Heart left ventricle (tissue), 16 donors: ENCODE results near the gene ACADVL. TPM values are rescaled to one million over a fixed set of nuclear protein-coding genes. Genes with fewer than 3 reads are reported as not detected.
A peak's percentile ranks its signal among the peaks of the same experiment; 100 is the strongest.

Source experiments
- ATAC-seq, 4 donors: fragments of 200-7000 bp; cut with Tn5 transposase; one replicate each; pipeline ENCODE4 v1.9.1; 2020 to 2022; ENCODE audit warnings: moderate library complexity in 4 of 4, mild to moderate bottlenecking in 3 of 4, moderate number of reproducible peaks in 1 of 4
- DNase-seq, 5 donors: peaks; one replicate each; pipeline ENCODE4 v3.0.0-alpha.2; 2020
- H3K27ac ChIP-seq, 12 donors: fragments of 200-600 bp; sonication (generic) in 4 of 12; one replicate each; pipeline versions ENCODE4 v1.5.0 to v1.8.0; 2016 to 2022; ENCODE audit warnings: mild to moderate bottlenecking in 2 of 12
- H3K27me3 ChIP-seq, 9 donors: fragments of 200-600 bp; sonication (generic) in 2 of 9; one replicate each; pipeline versions ENCODE4 v1.5.1 to v1.8.0; 2016 to 2022; ENCODE audit warnings: mild to moderate bottlenecking in 3 of 9
- H3K36me3 ChIP-seq, 9 donors: fragments of 200-600 bp; sonication (generic) in 2 of 9; one replicate each; pipeline versions ENCODE4 v1.5.0 to v1.8.0; 2018 to 2022; ENCODE audit warnings: mild to moderate bottlenecking in 2 of 9
- H3K4me1 ChIP-seq, 12 donors: fragments of 200-600 bp; sonication (generic) in 4 of 12; one replicate each; pipeline versions ENCODE4 v1.5.0 to v1.8.0; 2016 to 2022; ENCODE audit warnings: mild to moderate bottlenecking in 3 of 12
- H3K4me3 ChIP-seq, 12 donors: fragments of 200-600 bp; sonication (generic) in 4 of 12; one replicate each; pipeline versions ENCODE4 v1.5.0 to v1.8.0; 2017 to 2022; ENCODE audit warnings: mild to moderate bottlenecking in 9 of 12, moderate library complexity in 4 of 12
- H3K9me3 ChIP-seq, 12 donors: fragments of 200-600 bp; sonication (generic) in 4 of 12; one replicate each; pipeline versions ENCODE4 v1.5.0 to v1.8.0; 2016 to 2022; ENCODE audit warnings: mild to moderate bottlenecking in 1 of 12
- POLR2A ChIP-seq, 2 donors: fragments of 450-650 bp; IDR thresholded peaks; one replicate each; pipeline ENCODE4 v1.6.1; 2017; ENCODE audit warnings: antibody characterized with exemption in 2 of 2, mild to moderate bottlenecking in 2 of 2, moderate library complexity in 2 of 2
- WGBS, 4 donors: extraction: QIAGEN DNeasy Blood & Tissue Kit in 2 of 4; methylation state at CpG; one replicate each; pipeline versions ENCODE4 v1.1.5 to v1.1.7; 2013 to 2018; 5-methylcytosine and 5-hydroxymethylcytosine counted together
- intact Hi-C, 10 donors: fragments of 100-400 bp; cut with DNase I; formaldehyde crosslinking; loops; one replicate each; pipeline versions ENCODE4 v1.11.1 to v1.14.2; 2022
- polyA plus RNA-seq, 2 donors: library from polyadenylated mRNA; stranded (reverse); fragments of 200-250 nt; gene quantifications; one replicate each; pipeline ENCODE4 v1.2.3, GENCODE V29; 2013
- total RNA-seq, 9 donors: library from RNA; depleted of rRNA in 2 of 9; stranded (reverse); fragments of >200 nt in 2 of 9; fragmentation: NEBNext Ultra II Directional in 3 of 9; extraction: Animal tissue kit (Norgen Biotek cat#: 25700) in 3 of 9; gene quantifications; one replicate each; pipeline versions ENCODE4 v1.1.0 to v1.2.4, GENCODE V29; 2016 to 2023
- TF ChIP-seq, protein P1 (sequence below), 12 donors: fragments of 200-600 bp; sonication (generic) in 4 of 12; IDR thresholded peaks; one replicate each; pipeline versions ENCODE4 v1.5.0 to v1.8.0; 2018 to 2022; ENCODE audit warnings: antibody characterized with exemption in 12 of 12, mild to moderate bottlenecking in 5 of 12
- donor health status: ischemic (EF 13 %, LVEDD 7.1; RV severe dilation, severe dysfunction).
- donor health status: healthy with polysubstance abuse.
- donor health status: DM: no; HTN: yes; CAD: no.
- donor health status: DM: no; HTN: no; CAD: no.
- donor health status: ischemic (EF 25% LVEDD 6.9; RV normal size, moderate dysfunction).
- donor health status: ischemic (EF 25% LVEDD 5.7; RV mildly dilated, moderate dysfunction).
- donor health status: healthy.
- donor health status: DM: yes; HTN: yes; CAD: no.
- donor health status: ischemic (EF 35%, LVEDD 5.7; RV mildly dilated, moderate dysfunction).
- donor health status: nonischemic (EF 11% LVEDD 7.7; RV severe dilation, severe dysfunction).
- donor health status: DM: yes; HTN: yes; CAD: no.
- donor health status: PGD.
- donor health status: ischemic (EF 29% LVEDD 5.4; RV normal size, mild dysfunction).
- donor health status: nonischemic (EF 23%, LVEDD 6.1; RV moderate dilation, normal function).

The ACADVL gene
- total and polyA plus RNA-seq, 11 donors, result 601 to 2,758 (median 1,385) TPM

- Histone ChIP-seq H3K27me3 (no peaks in the 10 kb centered on the region), H3K27ac (peak overlapping the region in 11 of 12 donors; percentile 3 to 97 (median 92)), H3K4me1 (peaks cover 5 to 49% (median 33%) of the 10 kb centered on the region in 12 donors), H3K4me3 (peak overlapping the region in 10 of 12 donors; percentile 0 to 93 (median 83)), H3K36me3 (peaks cover 0 to 50% (median 43%) of the 10 kb centered on the region in 9 donors), H3K9me3 (no peaks in the 10 kb centered on the region)
- 65 to 77% (median 71%) methylated on average over 4 of the region's 4 CpGs for WGBS, 4 donors
- TF ChIP-seq, protein P1, sequence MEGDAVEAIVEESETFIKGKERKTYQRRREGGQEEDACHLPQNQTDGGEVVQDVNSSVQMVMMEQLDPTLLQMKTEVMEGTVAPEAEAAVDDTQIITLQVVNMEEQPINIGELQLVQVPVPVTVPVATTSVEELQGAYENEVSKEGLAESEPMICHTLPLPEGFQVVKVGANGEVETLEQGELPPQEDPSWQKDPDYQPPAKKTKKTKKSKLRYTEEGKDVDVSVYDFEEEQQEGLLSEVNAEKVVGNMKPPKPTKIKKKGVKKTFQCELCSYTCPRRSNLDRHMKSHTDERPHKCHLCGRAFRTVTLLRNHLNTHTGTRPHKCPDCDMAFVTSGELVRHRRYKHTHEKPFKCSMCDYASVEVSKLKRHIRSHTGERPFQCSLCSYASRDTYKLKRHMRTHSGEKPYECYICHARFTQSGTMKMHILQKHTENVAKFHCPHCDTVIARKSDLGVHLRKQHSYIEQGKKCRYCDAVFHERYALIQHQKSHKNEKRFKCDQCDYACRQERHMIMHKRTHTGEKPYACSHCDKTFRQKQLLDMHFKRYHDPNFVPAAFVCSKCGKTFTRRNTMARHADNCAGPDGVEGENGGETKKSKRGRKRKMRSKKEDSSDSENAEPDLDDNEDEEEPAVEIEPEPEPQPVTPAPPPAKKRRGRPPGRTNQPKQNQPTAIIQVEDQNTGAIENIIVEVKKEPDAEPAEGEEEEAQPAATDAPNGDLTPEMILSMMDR (IDR thresholded peaks at IDR 0.05), result no peak
- TF ChIP-seq POLR2A (IDR thresholded peaks at IDR 0.05), result no peak
- ATAC-seq (no peak), DNase-seq (peak in 1 of 5 donors; percentile 25)
- intact Hi-C loops, result loop anchor here in 2 of 10 donors (10.0 kb wide), 2 partner anchors 334 to 604 kb away; partner anchors contain the start of gene CD68 (in 1 of the 2)
Measured at GRCh38 chr17:7240375-7240774, 20.6 kb downstream of the ACADVL start.

DNA sequence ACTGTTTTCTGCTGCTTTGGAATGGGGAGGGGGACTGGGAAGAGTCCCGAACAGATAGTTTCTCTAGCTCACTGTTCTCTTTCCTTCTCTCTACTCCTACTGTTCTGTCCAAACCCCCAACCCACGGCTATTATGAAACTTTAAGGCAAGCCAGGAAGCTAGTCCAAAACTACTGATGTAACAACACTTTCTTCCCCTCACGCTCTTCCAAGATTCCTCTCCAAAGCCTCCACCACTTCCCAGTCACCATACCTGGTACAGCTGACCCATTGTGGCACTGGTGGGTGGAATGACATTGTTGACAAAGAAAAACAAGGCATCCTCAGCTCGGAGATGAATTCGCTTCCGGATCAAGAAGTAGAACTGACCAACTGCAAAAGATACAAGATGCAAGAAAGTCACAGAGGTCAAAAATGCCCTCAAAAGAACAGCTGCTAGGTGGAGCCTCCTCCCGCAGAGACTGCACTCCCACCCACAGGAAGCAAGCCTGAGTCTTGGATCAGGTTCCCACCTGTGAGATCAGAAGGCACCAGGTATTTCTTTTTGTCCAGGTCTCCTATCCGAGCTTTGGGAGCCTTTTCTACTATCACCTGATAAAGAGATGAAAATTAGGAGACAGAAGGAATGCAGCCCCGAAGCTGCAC, 21.5 kb downstream of the ACADVL start:
- 33 to 38% (median 36%) methylated on average over 9 of the region's 9 CpGs for WGBS, 4 donors
- intact Hi-C loops, result loop anchor here in 2 of 10 donors (10.0 kb wide), 2 partner anchors 334 to 604 kb away; partner anchors contain the start of gene CD68 (in 1 of the 2)

GRCh38 chr17:7241783-7242716, 22.3 kb downstream of the ACADVL start, which contains the start of gene GABARAP:
TSS of gene GABARAP (minus strand) at chr17:7242449. CDS start at chr17:7242330, 119 bp downstream.
- 0 to 1% (median 0%) methylated on average over 36 to 62 of the region's 62 CpGs for WGBS, 4 donors
- TF ChIP-seq, protein P1 (IDR thresholded peaks at IDR 0.05), result no peak
- TF ChIP-seq POLR2A (IDR thresholded peaks at IDR 0.05), result peak in 1 of 2 donors; percentile 64
- peak within 1 kb of the TSS; percentile 53 to 95 (median 84) for H3K4me3 ChIP-seq
- DNase-seq (peak; percentile 94 to 97 (median 96)), ATAC-seq (peak; percentile 12 to 58 (median 48))
- H3K4me1 ChIP-seq, result peaks cover 5 to 36% (median 32%) of the 10 kb centered on the region in 12 donors
- intact Hi-C loops, result loop anchor here in 3 of 10 donors (1.0 to 10.0 kb wide), 3 partner anchors 242 to 603 kb away; partner anchors contain the start of genes CD68 (in 1 of the 3) and POLR2A (in 1 of the 3)
- no peaks in the 10 kb centered on the region for H3K9me3 ChIP-seq
- H3K36me3 ChIP-seq, result peaks cover 0 to 51% (median 46%) of the 10 kb centered on the region in 9 donors
- H3K27me3 ChIP-seq, result no peaks in the 10 kb centered on the region
- H3K27ac ChIP-seq, result peak within 1 kb of the TSS; percentile 91 to 99 (median 97)

More for the DNA sequence above, 21.5 kb downstream of the ACADVL start:
- no peaks in the 10 kb centered on the region for H3K27me3 ChIP-seq
- TF ChIP-seq POLR2A (IDR thresholded peaks at IDR 0.05), result no peak
- TF ChIP-seq, protein P1 (IDR thresholded peaks at IDR 0.05), result no peak
- peaks cover 0 to 50% (median 43%) of the 10 kb centered on the region in 9 donors for H3K36me3 ChIP-seq
- H3K9me3 ChIP-seq, result no peaks in the 10 kb centered on the region
- H3K4me1 ChIP-seq, result peaks cover 5 to 42% (median 32%) of the 10 kb centered on the region in 12 donors
- H3K4me3 ChIP-seq, result peak overlapping the region; percentile 53 to 95 (median 84)
- DNase-seq, result no peak
- ATAC-seq, result no peak
- H3K27ac ChIP-seq, result peak overlapping the region; percentile 91 to 99 (median 97)
